Large intestine (tissue), 3 donors: ENCODE results near the gene ALX4. TPM values are rescaled to one million over a fixed set of nuclear protein-coding genes. Genes with fewer than 3 reads are reported as not detected.

Experiments
- DNase-seq, 2 donors: peaks; one replicate each; pipeline versions ENCODE4 v3.0.0 to v3.0.0-alpha.2; 2013
- H3K27ac ChIP-seq: one replicate; pipeline ENCODE4 v1.5.1; 2013; ENCODE audit warnings: low read length
- H3K27me3 ChIP-seq: 2 replicates; pipeline ENCODE4 v1.6.1; 2013; ENCODE audit warnings: low read length; ENCODE audit not compliant: control insufficient read depth, insufficient read depth
- H3K36me3 ChIP-seq: 2 replicates; pipeline ENCODE4 v1.6.1; 2013; ENCODE audit warnings: low read length; ENCODE audit not compliant: control insufficient read depth, insufficient read depth
- H3K4me1 ChIP-seq: one replicate; pipeline ENCODE4 v1.6.1; 2013; ENCODE audit warnings: low read length; ENCODE audit not compliant: control insufficient read depth, insufficient read depth
- H3K4me3 ChIP-seq: one replicate; pipeline ENCODE4 v1.5.1; 2013; ENCODE audit warnings: low read length
- H3K9me3 ChIP-seq: one replicate; pipeline ENCODE4 v1.6.1; 2013; ENCODE audit warnings: mild to moderate bottlenecking, low read depth, low read length, moderate library complexity; ENCODE audit not compliant: control insufficient read depth
- WGBS: methylation state at CpG from one replicate; pipeline ENCODE4 v1.1.5; 2013; ENCODE audit warnings: low lambda C conversion rate; ENCODE audit not compliant: insufficient coverage; 5-methylcytosine and 5-hydroxymethylcytosine counted together
- polyA plus RNA-seq: library from polyadenylated mRNA; unstranded; fragments of 120-200 nt; gene quantifications from one replicate; pipeline ENCODE4 v1.2.1, GENCODE V29; 2013

Gene ALX4
- polyA plus RNA-seq, 1 donor = 0.13 TPM

- Histone ChIP-seq H3K4me1 (peaks cover 5% of the 10 kb centered on the region), H3K27me3 (peaks cover 99% of the 10 kb centered on the region), H3K36me3 (no peaks in the 10 kb centered on the region), H3K27ac (no peak overlapping the region), H3K4me3 (no peak overlapping the region), H3K9me3 (peaks cover 8% of the 10 kb centered on the region)
- no CpG with 5 or more reads among the region's 44 CpGs for WGBS
- peak in 1 of 2 donors; percentile 30 for DNase-seq
Measured at GRCh38 chr11:44316659-44317240, 6.8 kb upstream of the ALX4 start.

- no CpG with 5 or more reads among the region's 63 CpGs for WGBS
- Histone ChIP-seq H3K4me3 (no peak overlapping the region), H3K36me3 (no peaks in the 10 kb centered on the region), H3K27ac (no peak overlapping the region), H3K27me3 (peaks cover 99% of the 10 kb centered on the region), H3K9me3 (peaks cover 10% of the 10 kb centered on the region), H3K4me1 (peaks cover 5% of the 10 kb centered on the region)
- no peak for DNase-seq
Measured at GRCh38 chr11:44315947-44316658, 6.2 kb upstream of the ALX4 start.

- H3K36me3 ChIP-seq = no peaks in the 10 kb centered on the region
- no peak overlapping the region for H3K27ac ChIP-seq
- peaks cover 5% of the 10 kb centered on the region for H3K4me1 ChIP-seq
- WGBS = 14% methylated on average over 1 of the region's 2 CpGs
- no peak for DNase-seq
- H3K4me3 ChIP-seq = no peak overlapping the region
- peaks cover 13% of the 10 kb centered on the region for H3K9me3 ChIP-seq
- H3K27me3 ChIP-seq = peaks cover 99% of the 10 kb centered on the region
Measured at GRCh38 chr11:44314733-44315132, 4.8 kb upstream of the ALX4 start.

- no peaks in the 10 kb centered on the region for H3K36me3 ChIP-seq
Measured at GRCh38 chr11:44313761-44314489, 4.0 kb upstream of the ALX4 start.

GRCh38 chr11:44312876-44313275 lies 2.9 kb upstream of the ALX4 start:
- no peak for DNase-seq
- Histone ChIP-seq H3K36me3 (no peaks in the 10 kb centered on the region), H3K4me1 (peaks cover 9% of the 10 kb centered on the region), H3K4me3 (no peak overlapping the region), H3K27ac (no peak overlapping the region), H3K9me3 (peaks cover 18% of the 10 kb centered on the region), H3K27me3 (peaks cover 99% of the 10 kb centered on the region)
- no CpG with 5 or more reads among the region's 4 CpGs for WGBS

More at GRCh38 chr11:44313761-44314489, 4.0 kb upstream of the ALX4 start:
- Histone ChIP-seq H3K4me3 (no peak overlapping the region), H3K27me3 (peaks cover 99% of the 10 kb centered on the region), H3K4me1 (peaks cover 9% of the 10 kb centered on the region), H3K9me3 (peaks cover 18% of the 10 kb centered on the region), H3K27ac (no peak overlapping the region)
- WGBS = 0% methylated on average over 2 of the region's 9 CpGs
- no peak for DNase-seq

- peaks cover 15% of the 10 kb centered on the region for H3K9me3 ChIP-seq
- H3K36me3 ChIP-seq = no peaks in the 10 kb centered on the region
- no peak for DNase-seq
- H3K4me1 ChIP-seq = peaks cover 6% of the 10 kb centered on the region
- H3K27me3 ChIP-seq = peaks cover 99% of the 10 kb centered on the region
- H3K4me3 ChIP-seq = no peak overlapping the region
- no CpG with 5 or more reads among the region's 44 CpGs for WGBS
- no peak overlapping the region for H3K27ac ChIP-seq
Measured at GRCh38 chr11:44311339-44312261, 1.7 kb upstream of the ALX4 start.

- H3K4me1 ChIP-seq = peaks cover 4% of the 10 kb centered on the region
- DNase-seq = no peak
- H3K27me3 ChIP-seq = peaks cover 99% of the 10 kb centered on the region
- H3K9me3 ChIP-seq = peaks cover 13% of the 10 kb centered on the region
- H3K36me3 ChIP-seq = no peaks in the 10 kb centered on the region
- no peak overlapping the region for H3K4me3 ChIP-seq
- no peak overlapping the region for H3K27ac ChIP-seq
- WGBS = no CpG with 5 or more reads among the region's 49 CpGs
Measured at GRCh38 chr11:44310463-44311272, 729 bp upstream of the ALX4 start.

- Histone ChIP-seq H3K27me3 (peaks cover 99% of the 10 kb centered on the region), H3K27ac (no peak overlapping the region), H3K36me3 (no peaks in the 10 kb centered on the region), H3K4me1 (peaks cover 4% of the 10 kb centered on the region), H3K9me3 (peaks cover 16% of the 10 kb centered on the region), H3K4me3 (no peak overlapping the region)
- no peak for DNase-seq
- WGBS = no CpG with 5 or more reads among the region's 6 CpGs
Measured at GRCh38 chr11:44310206-44310462, 195 bp upstream of the ALX4 start.

GRCh38 chr11:44308923-44309477 lies 939 bp downstream of the ALX4 start:
- WGBS = no CpG with 5 or more reads among the region's 57 CpGs
- Histone ChIP-seq H3K4me1 (peaks cover 12% of the 10 kb centered on the region), H3K9me3 (peaks cover 24% of the 10 kb centered on the region), H3K36me3 (no peaks in the 10 kb centered on the region), H3K27me3 (peaks cover 100% of the 10 kb centered on the region), H3K4me3 (no peak overlapping the region), H3K27ac (no peak overlapping the region)
- no peak for DNase-seq
